IPS-NIHi7 (cell line): Measurements from ENCODE around the gene AHNAK.

Source experiments
- DNase-seq: peaks from one replicate; pipeline ENCODE4 v3.0.0; 2012; ENCODE audit warnings: mixed read lengths; ENCODE audit errors: extremely low spot score

Gene AHNAK

DNA sequence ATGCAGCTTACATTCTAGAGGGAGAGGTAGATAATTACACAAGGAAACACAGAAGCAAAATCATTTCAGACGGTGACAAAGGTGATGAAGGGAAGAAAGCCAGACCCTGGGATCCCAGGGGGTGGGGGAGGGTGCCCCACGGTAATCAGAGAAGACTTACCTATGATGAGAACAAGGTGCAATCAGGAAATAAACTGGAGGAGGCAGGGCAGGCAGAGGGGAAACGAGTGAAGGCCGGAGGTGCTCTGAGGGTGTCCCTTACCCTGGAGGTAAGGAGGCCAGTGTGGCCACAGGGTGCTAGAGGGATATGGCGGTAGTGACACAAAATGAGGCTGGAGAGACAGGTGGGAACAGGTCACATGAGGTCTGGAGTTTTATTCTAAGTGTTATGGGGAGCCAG lies 141.7 kb downstream of the AHNAK start:
- no peak for DNase-seq

DNA sequence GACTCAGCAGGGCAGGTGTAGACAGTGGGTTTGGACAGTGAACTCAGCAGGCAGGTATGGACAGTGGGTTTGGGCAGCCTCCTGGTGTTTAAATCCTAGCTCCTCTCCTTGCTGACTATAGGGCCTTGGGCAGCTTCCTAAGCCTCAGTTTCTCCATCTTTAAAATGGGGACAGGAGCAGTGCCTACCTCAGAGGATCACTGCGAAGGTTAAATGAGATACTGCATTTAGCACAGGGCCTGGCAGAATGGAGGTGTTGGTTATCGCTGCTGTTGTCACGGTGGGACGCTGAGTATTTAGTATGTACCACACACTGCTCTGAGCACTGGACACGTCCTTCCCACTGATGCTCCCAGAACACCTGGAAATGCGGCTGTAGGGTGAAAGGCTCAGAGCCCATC lies 142.2 kb downstream of the AHNAK start:
- no peak for DNase-seq

GRCh38 chr11:62402960-62403730 lies 143.5 kb downstream of the AHNAK start:
- DNase-seq: no peak

GRCh38 chr11:62402226-62402959 lies 144.2 kb downstream of the AHNAK start:
- no peak for DNase-seq

DNA sequence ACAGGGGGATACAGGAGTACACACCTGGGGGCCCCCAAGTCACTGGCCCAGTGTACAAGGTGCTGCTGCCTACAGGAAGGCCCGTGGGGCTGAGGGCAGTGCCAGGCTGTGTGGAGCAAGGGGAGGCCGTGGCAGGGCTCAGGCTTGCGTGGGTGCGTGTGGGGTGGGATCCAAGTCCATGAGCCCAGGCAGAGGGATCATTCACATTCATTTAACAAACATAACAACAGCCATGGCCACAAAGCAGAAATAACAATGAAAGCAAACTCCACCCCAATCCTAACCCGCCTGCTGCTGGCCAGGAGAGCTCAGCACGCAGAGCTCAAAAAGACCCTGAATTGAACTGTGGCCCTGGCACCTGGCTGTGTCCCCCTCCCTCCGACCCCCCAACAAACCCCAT lies 144.8 kb downstream of the AHNAK start:
- DNase-seq: no peak

DNA sequence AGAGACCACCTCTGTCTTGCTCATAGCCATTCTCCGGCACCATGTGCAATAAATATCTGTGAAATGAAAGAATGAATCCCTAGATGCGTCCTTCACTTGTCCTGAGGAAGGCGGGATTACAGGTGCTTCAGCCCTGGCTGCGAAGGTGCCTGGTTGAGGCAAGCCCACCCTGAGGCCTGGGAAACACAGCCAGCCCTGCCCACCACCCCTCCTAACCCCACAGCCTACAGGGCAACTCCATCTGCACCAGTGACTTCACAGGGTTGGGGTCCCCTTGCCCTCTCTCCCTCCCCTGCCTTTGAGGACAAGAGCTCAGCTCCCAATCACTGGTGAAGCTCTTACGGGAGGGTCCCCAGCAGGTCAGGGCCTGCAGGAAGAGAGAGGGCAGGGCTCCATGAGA lies 145.2 kb downstream of the AHNAK start:
- no peak for DNase-seq

DNA sequence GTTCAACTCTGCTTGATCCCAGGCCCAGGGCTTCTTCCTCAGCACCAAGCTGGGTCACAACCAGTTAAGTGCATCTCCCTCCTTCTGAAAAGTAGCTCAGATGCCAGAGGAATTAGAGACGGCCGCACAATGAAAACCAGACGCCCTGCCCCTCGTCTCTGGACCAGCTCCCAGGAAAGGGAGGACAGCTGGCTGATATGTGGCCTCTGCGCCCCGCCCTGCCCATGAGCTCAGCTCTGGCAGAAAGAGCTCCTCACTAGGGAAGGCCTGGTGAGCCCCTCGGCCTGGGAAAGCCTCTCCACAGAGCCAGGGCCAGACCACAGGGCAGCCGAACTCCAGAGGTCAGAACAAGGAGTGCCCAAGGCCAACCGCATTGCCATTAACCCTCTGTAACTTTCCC lies 145.8 kb downstream of the AHNAK start:
- no peak for DNase-seq

DNA sequence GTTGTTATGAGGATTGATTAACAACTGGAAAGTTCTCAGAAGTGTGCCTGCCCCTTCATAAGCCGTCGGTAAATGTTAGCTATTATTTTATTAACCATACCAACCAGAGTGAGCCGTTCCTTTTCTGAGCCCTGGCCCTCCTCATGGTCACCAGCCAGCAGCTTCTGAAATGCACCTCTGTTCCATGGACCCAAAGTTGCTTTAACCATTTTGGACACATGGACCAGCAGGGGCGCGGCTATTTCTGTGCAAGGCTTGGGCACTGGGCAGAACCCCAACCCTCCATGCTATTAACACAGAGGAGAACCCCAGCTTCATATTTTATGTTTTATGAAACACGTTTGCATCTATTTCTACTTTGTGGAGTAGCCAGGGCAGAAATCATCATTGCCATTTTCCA lies 146.3 kb downstream of the AHNAK start:
- DNase-seq: no peak

- no peak for DNase-seq
Observed at GRCh38 chr11:62399878-62400266, 146.7 kb downstream of the AHNAK start.

GRCh38 chr11:62399172-62399877 lies 147.3 kb downstream of the AHNAK start:
- DNase-seq: no peak

- DNase-seq: peak; percentile 69
Observed at GRCh38 chr11:62398011-62398994, 148.3 kb downstream of the AHNAK start.

DNA sequence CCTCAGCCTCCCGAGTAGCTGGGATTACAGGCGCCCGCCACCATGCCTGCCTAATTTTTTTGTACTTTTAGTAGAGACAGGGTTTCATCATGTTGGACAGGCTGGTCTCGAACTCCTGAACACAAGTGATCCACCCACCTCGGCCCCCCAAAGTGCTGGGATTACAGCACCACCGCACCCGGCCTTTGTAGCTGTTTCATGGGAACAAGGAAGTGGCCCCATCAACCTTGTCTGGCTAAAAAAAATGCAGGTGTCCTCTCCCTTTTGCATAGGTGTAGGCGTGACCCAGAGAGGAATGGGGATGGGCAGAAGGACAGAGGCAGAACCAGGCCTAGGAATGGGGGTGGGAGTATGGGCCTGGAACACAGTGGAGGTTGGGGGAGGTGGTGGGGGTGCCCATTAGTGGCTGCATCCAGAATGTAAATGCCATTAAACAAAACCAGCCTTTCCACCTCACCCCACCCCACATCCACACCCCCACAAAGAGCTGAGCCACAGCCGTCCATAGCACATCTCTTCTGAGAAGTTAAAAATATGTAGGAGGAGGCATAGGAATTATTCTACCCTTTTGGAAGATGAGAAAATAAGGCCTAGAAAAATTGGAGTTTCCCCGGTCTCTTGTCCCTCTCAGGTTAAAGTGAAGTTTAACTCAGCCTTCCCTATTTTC lies 150.6 kb downstream of the AHNAK start:
- no peak for DNase-seq

GRCh38 chr11:62394825-62395538 lies 151.6 kb downstream of the AHNAK start:
- peak; percentile 73 for DNase-seq

DNA sequence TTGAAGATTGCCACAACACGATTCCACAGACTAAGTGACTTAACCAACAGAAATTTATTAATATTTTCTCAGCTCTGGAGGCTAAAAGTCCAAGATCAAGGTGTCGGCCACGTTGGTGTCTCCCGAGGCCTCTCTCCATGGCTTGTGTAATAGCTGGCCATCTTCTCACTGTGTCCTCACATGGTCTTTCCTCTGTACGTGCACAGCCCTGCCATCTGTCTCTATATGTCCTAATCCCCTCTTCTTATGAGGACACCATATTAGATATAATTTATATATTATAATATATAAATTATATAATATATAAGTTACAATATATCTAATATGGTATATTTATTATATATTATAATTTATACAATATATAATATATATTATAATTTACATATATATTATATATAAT lies 152.9 kb downstream of the AHNAK start:
- DNase-seq: no peak

- DNase-seq: peak; percentile 10
Observed at GRCh38 chr11:62393061-62393611, 153.5 kb downstream of the AHNAK start.

DNA sequence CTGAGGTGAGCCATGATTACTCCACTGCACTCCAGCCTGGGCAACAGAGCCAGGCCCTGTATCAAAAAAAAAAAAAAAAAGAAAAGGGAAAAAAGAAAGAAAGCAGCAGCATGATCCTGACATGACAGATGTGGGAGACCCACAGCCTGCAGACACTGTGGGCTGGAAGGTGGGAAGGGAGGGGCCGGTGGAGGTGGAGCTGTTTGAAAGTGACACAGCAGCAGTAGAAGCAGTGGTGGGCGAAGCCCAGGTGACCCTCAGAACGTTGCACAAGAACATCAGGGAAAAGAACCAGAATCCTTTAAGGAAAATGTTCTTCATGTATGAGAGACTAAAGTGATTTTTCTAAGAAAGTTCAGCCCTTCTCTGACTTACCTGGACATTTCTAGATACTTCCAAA lies 154.1 kb downstream of the AHNAK start:
- DNase-seq: no peak

- peak; percentile 51 for DNase-seq
Observed at GRCh38 chr11:62391642-62392425, 154.8 kb downstream of the AHNAK start.

DNA sequence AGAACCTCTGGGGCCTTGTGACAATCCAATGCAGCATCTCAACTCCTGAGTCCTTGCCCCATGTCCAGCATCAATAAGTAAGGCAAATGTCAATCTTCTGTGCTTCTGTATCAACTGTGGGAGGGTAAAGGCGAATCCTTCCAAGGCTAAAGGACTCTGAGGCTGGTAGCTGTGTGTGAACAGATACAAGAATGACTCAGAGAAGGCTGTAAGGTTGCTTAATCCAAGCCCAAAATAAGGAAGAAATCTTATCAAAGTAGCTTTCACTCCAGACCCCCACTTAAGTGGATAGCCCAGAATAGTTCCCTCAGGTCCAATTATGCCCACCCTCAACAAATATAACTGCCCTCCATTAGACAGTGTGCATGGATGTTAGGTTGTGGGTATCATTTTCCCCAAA lies 155.9 kb downstream of the AHNAK start:
- peak; percentile 2 for DNase-seq

GRCh38 chr11:62390237-62390636 lies 156.4 kb downstream of the AHNAK start:
- peak; percentile 3 for DNase-seq
